ENCODE measurements around the gene ANO7.

Gene ANO7

GRCh38 chr2:241177526-241178334, 10.7 kb upstream of the ANO7 start:
- Histone ChIP-seq H3K4me1 (ENCODE audit: low read length) (no peaks in the 10 kb centered on the region), H3K27me3 (ENCODE audit: low read depth, low read length) (no peaks in the 10 kb centered on the region), H3K9me3 (ENCODE audit: insufficient read depth, low read length) (no peaks in the 10 kb centered on the region), H3K4me2 (ENCODE audit: low read length) (no peak overlapping the region), H3K4me3 (ENCODE audit: low read length) (no peak overlapping the region), H3K27ac (ENCODE audit: low read length) (no peak overlapping the region), H2AFZ (ENCODE audit: low read depth, low read length) (no peak overlapping the region), H4K20me1 (ENCODE audit: insufficient read depth, low read length) (no peaks in the 10 kb centered on the region), H3K79me2 (ENCODE audit: low read length) (no peaks in the 10 kb centered on the region), H3K9ac (ENCODE audit: low read length) (no peak overlapping the region), H3K36me3 (replicated peaks; ENCODE audit: low read depth, low read length) (no peaks in the 10 kb centered on the region)
- TF ChIP-seq CTCF (IDR thresholded peaks at IDR 0.05; ENCODE audit: low read depth, low read length) (no peak), EZH2phosphoT487 (IDR thresholded peaks at IDR 0.05; ENCODE audit: low read depth) (no peak)

GRCh38 chr2:241178961-241179360, 9.5 kb upstream of the ANO7 start:
- Histone ChIP-seq H3K36me3 (replicated peaks; ENCODE audit: low read depth, low read length) (no peaks in the 10 kb centered on the region), H3K79me2 (ENCODE audit: low read length) (no peaks in the 10 kb centered on the region), H3K9me3 (ENCODE audit: insufficient read depth, low read length) (no peaks in the 10 kb centered on the region), H2AFZ (ENCODE audit: low read depth, low read length) (no peak overlapping the region), H3K27me3 (ENCODE audit: low read depth, low read length) (no peaks in the 10 kb centered on the region), H3K4me2 (ENCODE audit: low read length) (no peak overlapping the region), H4K20me1 (ENCODE audit: insufficient read depth, low read length) (no peaks in the 10 kb centered on the region), H3K4me1 (ENCODE audit: low read length) (no peaks in the 10 kb centered on the region), H3K4me3 (ENCODE audit: low read length) (no peak overlapping the region), H3K27ac (ENCODE audit: low read length) (no peak overlapping the region), H3K9ac (ENCODE audit: low read length) (no peak overlapping the region)
- TF ChIP-seq EZH2phosphoT487 (IDR thresholded peaks at IDR 0.05; ENCODE audit: low read depth) (no peak), CTCF (IDR thresholded peaks at IDR 0.05; ENCODE audit: low read depth, low read length) (no peak)

GRCh38 chr2:241179899-241180298, 8.6 kb upstream of the ANO7 start:
- Histone ChIP-seq H3K9ac (ENCODE audit: low read length) (no peak overlapping the region), H3K4me2 (ENCODE audit: low read length) (no peak overlapping the region), H3K4me1 (ENCODE audit: low read length) (no peaks in the 10 kb centered on the region), H4K20me1 (ENCODE audit: insufficient read depth, low read length) (no peaks in the 10 kb centered on the region), H3K36me3 (replicated peaks; ENCODE audit: low read depth, low read length) (no peaks in the 10 kb centered on the region), H3K79me2 (ENCODE audit: low read length) (no peaks in the 10 kb centered on the region), H3K27me3 (ENCODE audit: low read depth, low read length) (no peaks in the 10 kb centered on the region), H3K9me3 (ENCODE audit: insufficient read depth, low read length) (no peaks in the 10 kb centered on the region), H3K27ac (ENCODE audit: low read length) (no peak overlapping the region), H3K4me3 (ENCODE audit: low read length) (no peak overlapping the region), H2AFZ (ENCODE audit: low read depth, low read length) (no peak overlapping the region)
- TF ChIP-seq EZH2phosphoT487 (IDR thresholded peaks at IDR 0.05; ENCODE audit: low read depth) (no peak), CTCF (IDR thresholded peaks at IDR 0.05; ENCODE audit: low read depth, low read length) (no peak)

GRCh38 chr2:241180495-241180894, 8.0 kb upstream of the ANO7 start:
- no peak overlapping the region for H3K9ac ChIP-seq (ENCODE audit: low read length)
- no peaks in the 10 kb centered on the region for H3K9me3 ChIP-seq (ENCODE audit: insufficient read depth, low read length)
- H2AFZ ChIP-seq (ENCODE audit: low read depth, low read length) = no peak overlapping the region
- H3K27ac ChIP-seq (ENCODE audit: low read length) = no peak overlapping the region
- H3K79me2 ChIP-seq (ENCODE audit: low read length) = no peaks in the 10 kb centered on the region
- H4K20me1 ChIP-seq (ENCODE audit: insufficient read depth, low read length) = no peaks in the 10 kb centered on the region
- H3K4me3 ChIP-seq (ENCODE audit: low read length) = no peak overlapping the region
- TF ChIP-seq CTCF (IDR thresholded peaks at IDR 0.05; ENCODE audit: low read depth, low read length) (no peak), EZH2phosphoT487 (IDR thresholded peaks at IDR 0.05; ENCODE audit: low read depth) (no peak)
- no peaks in the 10 kb centered on the region for H3K27me3 ChIP-seq (ENCODE audit: low read depth, low read length)
- H3K4me1 ChIP-seq (ENCODE audit: low read length) = no peaks in the 10 kb centered on the region
- H3K4me2 ChIP-seq (ENCODE audit: low read length) = no peak overlapping the region
- no peaks in the 10 kb centered on the region for H3K36me3 ChIP-seq (replicated peaks; ENCODE audit: low read depth, low read length)

Measured in OCI-LY3 (cell line).